AG08396 (cell line): ENCODE results near the gene PIP4K2C.

ENCODE experiments used
- DNase-seq: peaks from one replicate; pipeline ENCODE4 v3.0.0; 2012; ENCODE audit warnings: low spot score, mixed read lengths

The PIP4K2C gene

DNA sequence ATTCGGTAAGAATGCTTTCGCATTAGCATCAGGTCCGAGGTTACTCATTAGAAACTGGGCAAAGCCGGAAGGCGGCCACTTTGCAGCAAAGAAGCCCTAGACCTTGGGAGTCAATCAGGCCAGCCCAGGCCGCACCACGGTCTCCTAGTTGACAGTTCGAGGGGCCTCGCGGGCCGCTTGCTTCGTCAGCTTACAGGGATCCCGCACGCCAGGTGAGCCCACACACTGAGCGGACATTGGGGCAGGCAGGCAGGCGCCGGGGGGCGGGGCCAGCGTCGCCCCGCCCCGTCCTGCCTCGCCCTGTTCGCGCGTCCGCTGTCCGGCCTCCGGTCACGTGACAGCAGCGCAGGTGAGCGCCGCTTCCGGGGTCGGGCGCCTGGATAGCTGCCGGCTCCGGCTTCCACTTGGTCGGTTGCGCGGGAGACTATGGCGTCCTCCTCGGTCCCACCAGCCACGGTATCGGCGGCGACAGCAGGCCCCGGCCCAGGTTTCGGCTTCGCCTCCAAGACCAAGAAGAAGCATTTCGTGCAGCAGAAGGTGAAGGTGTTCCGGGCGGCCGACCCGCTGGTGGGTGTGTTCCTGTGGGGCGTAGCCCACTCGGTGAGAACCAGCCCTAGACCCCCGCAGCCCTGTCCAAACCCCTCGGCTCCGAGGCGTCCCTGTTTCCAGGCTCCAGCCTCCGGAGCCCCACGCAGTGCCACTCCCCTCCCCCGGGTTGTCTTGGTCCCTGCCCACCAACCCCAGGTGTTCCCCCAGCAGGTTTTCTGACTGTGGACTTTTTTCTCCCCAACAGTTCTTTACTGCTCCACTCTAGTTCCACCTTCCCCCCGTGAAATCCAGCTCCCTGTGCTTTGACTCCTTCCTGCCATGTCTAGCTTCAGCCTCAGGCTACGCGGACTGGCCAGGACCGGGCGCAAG lies at the start of gene PIP4K2C:
PIP4K2C (plus strand) TSS at position 329 of the 918 bp plus-strand sequence; CDS start at position 427, 98 bp downstream.
- DNase-seq, result peak; percentile 87

DNA sequence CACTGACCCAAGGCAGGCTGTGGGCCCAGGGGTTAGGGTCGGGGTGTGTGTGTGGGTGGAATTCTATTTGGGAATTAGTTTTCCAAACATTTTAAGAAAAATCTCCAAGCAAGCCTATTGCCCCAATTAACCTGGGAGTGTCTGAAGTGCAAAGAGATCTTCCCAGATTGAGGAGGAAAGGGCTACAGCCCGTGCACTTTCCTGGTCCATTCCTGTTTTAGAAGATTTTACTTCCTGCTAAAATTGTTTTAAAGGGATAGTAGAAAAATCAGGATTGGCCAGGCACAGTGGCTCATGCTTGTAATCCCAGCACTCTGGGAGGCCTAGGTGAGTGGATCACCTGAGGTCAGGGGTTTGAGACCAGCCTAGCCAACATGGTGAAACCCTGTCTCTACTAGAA lies 49.3 kb upstream of the PIP4K2C start:
- DNase-seq, result no peak

DNA sequence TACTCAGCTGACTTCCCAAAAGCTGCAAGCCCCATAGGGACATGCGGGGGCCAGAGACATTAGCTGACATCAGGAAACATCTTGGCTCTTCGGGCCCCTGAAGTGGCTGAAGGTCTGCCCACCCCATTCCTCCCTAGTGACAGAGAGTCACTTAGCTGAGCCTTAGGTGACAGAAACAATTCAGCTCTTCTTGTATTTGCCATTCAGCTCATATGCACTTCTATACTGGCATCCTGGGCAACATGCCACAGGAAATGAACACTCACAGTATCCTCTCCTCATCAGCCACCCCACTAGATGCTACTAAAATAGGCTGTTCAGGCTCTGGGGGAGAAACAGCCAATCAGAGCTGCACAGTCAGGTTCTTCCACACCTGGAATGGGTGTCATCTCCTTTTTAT lies 47.4 kb upstream of the PIP4K2C start:
- no peak for DNase-seq

DNA sequence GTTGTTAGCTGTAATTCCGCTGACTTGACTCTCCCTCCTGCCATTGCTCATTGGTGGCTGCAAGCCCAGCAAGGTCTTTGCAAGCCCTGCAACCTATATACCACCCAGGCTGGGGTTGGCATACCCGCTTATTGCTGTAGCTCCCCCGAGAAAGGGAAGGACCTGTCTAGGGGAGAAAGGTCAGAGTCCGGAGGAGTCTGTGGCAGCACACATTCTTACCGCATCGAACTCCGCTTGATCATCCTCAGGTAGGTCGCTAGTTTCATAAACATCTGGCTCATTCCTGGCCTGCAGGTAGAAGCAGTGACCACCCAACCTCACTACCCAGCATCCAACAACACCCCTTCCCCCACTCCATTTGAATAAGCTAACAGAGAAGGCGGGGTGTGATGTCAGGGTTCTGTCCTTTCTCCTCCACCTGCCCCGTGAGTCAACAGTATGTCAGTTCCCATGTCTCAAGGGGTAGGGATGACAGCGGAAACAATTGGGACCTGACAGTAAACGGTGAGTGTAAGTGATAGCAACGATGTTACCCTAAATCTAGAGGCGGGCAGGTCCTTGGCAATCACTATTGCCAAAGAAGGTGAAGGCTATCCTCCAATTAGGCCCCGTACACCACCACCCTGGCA lies 45.1 kb upstream of the PIP4K2C start:
- no peak for DNase-seq

DNA sequence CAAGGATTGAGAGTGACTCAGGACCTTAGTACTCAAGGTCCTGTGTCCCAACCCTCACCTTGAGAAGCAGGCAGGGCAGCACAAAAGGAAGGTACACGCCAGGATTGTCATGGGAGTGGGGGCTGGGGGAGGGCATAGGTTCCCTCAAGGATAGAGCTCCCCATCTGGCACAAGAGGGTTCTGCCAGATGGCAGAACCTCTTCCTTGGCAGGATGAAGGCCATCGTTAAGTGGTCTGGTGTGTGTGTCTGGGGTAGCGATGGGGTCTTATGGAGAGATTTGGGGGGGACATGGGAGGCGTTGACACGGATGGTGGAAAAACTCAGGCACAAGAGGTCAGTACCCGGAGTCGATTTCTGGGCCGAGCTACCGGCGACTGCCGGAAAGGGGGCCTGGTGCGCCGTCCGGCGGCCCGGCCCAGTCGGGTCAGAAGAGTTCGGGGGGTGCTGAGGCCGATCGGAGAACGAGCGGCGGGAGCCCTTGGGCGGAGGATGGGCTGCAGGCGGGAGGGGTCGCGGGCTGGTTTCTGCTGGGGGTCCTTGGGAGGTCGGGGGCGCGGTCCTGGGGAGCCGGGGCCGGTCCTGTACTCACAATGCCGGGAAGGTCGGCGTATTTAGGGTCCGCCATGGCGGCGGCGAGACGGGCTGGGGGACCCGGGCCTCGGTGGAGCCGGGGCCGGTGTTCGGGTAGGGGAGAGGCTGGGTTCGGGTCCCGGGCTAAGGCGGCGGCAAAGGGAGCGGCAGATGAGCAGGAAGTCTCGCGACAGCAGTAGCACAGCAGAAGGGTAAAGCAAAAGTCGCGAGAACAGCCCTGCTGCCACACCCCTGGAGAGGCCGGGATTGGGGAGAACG lies 44.3 kb upstream of the PIP4K2C start, which contains the start of gene DCTN2:
DCTN2 (minus strand) TSS at position 755 of the 850 bp plus-strand sequence; CDS start at position 626, 129 bp downstream.
- peak; percentile 99 for DNase-seq

DNA sequence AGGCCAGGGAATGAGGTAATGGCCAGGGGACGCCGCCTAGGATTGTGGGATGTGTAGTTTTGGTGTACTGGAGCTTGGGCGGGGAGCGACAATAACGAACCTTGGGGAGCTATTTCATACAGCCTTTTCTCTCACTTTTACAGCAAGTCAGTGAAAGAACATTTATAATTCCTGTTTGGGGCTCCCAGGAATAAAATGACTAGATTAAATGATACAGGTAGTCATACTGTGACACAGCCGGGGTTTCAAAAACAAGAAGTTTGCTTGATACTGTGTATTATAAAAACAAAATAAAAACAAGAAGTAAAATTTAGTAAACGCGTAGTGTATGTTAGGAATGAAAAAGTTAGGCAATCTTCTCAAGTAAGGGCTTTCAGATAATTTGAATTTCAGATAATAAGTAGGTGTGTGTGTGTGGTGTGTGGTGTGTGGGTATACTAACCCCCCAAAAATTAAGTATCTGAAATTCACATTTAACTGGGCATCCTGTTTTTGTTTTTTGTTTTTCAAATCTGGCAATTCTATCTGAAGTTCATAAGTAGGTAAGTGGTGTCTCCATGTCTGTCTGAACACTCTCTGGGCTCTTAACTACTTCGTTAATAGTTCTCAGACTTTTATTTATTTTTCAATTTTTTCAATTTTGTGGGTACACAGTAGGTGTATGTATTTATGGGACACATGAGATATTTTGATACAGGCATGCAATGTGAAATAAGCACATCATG lies 43.5 kb upstream of the PIP4K2C start:
- no peak for DNase-seq

DNA sequence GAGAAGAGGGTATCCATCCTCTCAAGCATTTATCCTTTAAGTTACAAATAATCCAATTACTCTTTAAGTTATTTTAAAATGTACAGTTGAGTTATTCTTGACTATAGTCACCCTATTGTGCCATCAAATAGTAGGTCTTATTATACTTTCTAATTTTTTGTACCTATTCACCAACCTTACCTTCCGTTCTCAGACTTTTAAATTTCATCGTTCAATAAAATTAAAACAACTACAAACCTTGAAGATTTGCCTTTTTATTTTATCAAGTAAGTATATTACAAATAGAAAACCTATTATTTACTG lies 43.0 kb upstream of the PIP4K2C start:
- DNase-seq, result no peak

DNA sequence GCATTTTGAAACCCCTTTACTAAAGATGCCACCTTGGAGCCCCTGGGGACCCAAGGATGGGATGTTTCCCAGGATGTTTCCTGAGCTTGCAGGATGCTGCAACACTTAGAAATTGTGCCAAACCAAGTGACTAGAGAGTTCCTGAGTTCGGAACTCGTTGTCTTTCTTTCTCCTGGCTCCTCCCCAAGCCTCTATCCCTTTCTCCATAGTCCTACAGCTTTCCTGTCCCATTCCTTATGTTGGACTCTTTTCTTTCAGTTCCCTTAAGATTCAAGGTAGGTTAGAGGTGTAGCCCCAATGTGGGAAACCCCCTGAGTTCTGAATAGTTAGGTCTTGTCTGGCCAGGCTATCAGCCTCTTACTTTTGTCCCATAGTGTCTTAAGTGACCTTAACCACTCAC lies 42.5 kb upstream of the PIP4K2C start:
- DNase-seq, result no peak

DNA sequence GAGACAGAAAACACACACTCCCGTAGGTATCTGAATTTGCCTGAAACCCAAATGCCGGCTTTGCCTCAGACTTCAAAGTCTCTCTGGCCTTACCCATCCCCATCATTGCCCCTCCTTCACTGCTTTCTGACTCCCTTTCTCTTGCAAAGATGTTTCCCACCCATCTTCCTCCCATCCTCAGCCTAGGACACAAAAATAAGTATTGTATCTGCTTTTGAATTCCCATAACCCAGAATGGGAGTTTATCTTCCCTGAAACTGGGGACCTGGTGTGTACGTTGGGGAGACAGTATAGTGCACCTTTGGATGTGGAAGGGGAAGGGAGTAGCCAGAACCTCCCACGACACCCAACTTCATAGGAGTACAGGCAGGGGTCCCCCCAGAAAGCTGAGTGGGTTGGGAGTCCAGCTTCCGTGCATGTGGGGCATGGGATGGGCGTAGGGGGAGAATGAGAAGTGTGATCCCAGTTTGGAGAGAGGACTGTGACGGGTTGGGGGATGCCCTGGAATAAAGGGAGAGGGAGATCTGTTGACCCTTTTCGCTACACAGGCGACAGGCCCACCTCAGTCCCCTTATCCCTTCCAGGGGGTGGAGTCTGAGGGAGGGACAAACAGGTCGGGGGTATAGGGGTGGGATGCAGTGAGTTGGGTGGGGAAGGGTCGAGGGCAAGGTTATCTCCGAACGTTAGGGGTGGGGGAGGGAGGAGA lies 41.6 kb upstream of the PIP4K2C start:
- no peak for DNase-seq

DNA sequence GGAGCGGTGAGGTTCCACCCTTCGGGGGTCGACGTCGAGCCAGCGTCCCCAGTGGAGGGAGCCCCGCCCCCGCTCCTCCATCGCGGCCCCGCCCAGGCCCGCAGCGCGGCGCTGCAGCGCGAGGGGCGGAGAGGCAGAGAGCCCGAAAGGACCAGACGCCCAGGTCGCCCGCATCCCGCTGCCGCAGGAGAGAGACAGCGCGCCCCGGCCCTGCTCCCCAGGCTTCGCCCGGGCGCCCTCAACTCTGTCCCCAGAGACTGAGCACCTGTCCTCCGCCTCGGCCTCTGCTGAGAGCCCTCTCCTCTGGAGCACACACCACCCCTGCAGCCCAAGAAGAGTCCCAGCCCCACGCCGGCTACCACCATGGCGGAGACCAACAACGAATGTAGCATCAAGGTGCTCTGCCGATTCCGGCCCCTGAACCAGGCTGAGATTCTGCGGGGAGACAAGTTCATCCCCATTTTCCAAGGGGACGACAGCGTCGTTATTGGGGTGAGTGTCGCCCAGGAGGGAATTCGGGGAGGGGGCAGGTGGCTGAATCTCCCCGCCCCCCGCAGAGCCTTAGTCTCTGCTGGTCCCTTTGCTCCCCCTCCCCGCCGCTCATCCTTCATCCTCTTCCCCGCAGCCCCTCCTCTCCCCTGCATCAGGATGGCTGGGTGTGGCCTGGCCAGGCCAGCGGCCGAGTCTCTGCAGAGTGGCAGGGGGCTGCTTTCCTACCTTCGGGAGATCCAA lies 40.9 kb upstream of the PIP4K2C start, which contains the start of gene KIF5A:
KIF5A (plus strand) TSS at position 136 of the 732 bp plus-strand sequence; CDS start at position 364, 228 bp downstream.
- DNase-seq, result peak; percentile 81

DNA sequence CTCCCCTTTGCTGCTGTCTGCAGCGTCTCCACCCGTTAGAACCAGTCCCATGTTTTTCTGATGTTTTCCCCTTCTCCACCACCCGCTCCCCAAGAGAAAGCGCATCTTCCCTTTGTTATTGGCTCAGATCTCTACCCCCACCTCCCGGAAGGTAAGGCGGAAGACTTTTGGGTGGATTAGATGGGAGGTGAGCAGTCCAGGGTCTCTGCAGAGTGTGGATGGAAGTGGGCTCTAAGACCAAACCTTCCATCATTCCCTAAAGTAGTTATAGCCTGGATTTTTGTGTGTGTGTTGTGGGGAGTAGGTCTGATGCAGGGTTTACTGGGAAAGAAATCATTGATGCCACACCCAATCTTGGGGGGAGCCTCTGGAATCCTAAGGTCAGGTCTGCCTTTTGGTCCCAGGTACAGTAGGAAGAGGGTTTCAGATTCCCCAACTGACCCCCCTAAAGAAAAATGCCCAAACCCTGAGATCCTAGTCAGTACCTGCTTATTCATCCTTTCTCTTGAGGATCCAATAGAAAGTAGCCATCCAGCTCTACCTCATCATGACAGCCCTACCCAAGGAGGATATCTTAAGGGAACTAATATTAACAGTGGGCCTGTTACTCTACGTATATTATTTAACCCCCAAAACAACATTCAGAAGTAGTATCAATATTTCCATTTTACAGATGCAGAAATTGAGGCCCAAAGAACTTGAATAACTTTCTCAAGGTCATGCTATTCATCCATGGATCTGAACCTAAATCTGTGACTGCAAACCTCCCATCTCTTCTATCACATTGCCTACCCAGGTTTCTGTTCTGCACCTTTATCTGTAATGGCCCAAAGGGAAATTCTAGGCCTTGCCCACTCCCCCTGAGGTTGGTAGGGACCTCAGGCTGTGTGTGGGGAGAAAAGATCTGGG lies 40.1 kb upstream of the PIP4K2C start:
- no peak for DNase-seq

DNA sequence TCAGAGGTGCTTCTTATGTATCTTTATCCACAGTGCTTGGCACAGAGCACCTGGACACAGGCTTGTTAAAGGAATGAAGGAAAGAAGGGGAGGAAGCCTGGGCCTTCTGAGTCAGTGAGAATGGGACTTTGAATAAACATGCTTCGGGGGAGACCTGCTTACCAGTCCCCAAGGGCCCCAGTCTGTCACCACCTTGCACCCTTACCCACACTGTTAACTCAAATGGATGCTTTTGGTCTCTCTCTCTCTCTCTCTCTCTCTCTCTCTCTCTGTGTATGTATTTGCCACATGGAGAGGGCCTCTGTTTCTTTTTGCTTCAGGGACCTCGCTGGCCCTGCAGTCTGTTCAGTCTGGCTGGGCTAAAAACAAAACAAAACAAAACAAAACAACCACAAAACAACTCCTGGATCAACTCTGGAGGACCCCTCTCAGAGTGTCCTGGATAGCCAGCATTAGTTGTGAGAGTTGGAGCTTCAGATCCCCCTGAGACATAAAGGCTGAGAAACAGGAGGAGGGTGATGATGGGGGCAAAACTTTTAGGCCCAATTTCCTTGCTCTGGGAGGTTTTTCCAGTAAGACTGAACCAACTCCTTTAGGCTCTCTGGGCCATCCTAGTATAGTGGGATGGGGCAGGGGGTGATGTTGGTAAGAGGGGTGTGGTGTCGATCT lies 39.2 kb upstream of the PIP4K2C start:
- DNase-seq, result no peak

DNA sequence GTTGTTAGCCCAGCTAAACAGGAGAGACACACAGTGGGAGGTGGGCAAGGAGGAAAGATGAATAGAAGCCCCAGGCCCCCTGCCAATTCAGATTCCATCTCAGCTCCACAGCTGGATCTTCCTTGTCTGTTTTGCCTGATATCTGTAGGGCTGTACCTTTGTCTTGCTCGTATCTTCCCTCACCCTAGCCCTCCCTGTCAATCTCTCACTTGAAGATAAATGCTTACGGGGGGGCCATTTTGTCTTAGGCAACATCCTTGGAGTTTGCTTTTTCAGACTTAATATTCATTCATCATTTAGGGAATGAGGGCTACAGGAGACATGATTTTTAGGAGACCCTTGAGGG lies 38.7 kb upstream of the PIP4K2C start:
- DNase-seq, result no peak

DNA sequence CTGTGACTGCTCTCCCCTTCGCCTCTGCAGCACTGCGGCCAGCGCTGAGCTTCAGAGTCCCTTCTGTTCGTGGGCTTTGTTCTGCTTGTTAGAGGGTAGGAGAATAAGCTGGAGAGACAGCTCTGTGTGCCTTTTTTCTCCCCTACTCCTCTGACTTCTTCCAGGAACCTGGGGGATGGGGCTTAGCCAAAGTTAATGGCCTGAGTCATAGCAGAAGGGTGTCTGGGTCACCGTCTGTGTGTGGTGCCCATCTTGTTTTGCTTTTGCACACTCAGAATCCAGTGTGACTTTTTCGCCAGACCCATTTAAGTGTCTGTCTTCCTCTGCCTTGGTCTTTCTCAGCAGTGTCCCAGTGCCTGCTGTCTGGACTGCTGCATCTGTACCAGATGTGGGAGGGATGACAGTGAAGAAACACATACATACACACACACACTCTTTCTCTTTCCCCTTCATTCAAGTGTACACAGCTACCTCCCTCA lies 38.1 kb upstream of the PIP4K2C start:
- peak; percentile 48 for DNase-seq

DNA sequence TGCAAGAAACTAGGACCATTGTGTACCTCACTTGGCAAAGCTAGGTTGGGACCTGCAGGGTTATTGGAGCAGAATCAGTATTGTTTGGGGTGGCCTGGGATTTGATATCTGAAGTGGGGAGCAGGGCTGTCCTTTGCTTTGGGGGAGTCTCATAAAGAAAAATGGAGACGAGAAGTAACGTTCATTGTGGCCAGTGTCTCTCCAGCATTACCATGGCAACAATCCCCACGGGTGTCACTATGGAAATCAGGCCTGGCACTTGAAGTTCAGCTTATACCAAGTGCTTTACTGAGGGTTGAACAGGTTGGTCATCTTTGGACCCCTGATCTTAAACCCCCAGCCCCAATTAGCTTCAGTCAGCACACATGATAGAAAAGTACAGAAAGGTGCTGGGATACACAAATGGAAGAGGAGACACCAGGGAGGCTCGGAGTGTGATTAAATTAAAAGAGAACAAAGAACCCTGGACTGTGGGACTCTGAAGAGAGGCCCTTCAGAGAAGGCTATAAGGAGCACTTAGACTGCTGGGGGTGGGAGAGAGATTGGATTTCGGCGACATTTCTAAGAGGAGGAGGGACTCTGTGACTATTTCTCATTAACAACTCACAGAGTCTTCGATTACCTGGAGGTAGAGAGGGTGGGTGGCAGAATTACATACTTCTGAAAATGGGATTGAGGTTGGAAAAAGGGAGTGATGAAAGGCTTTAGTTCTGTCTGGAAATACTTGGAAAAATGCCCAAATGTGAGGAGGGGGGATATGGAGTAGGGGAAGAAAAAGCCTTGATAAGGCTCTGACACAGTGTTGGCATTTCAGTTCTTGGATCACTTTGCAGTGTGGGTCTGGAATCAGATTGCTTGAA lies 37.4 kb upstream of the PIP4K2C start:
- no peak for DNase-seq

DNA sequence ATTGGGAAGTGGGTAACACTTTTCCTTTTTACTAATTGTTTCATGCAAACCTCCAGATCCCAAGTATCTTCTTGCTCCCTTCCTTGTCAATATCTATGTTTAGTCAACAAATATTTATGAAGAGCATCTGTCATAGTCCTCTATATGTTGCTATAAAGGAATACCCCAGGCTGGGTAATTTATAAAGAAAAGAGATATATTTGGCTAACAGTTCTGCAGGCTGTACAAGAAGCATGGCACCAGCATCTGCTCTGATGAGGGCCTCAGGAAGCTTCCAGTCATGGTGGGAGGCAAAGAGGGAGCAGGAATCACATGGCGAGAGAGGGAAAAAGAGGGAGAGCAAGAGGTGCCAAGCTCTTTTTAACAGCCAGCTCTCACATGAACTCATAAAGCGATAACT lies 36.5 kb upstream of the PIP4K2C start:
- DNase-seq, result no peak

DNA sequence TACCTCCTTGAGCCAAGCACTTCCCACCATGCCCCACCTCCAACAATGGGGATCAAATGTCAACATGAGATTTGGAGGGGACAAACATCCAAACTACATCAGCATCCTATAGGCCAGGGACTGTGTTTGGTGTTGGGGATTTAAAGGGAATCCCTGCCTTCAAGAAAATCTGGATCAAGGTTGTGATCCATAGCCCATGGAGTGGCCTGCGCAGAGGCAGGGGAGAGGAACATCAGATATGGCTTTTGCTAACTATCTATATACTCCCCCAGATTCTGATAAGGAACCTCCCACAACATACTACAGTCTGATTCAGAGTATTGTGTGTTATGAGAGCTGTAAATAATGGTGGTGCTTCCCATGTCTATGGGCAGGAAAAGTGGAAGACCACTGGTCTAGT lies 36.1 kb upstream of the PIP4K2C start:
- no peak for DNase-seq

DNA sequence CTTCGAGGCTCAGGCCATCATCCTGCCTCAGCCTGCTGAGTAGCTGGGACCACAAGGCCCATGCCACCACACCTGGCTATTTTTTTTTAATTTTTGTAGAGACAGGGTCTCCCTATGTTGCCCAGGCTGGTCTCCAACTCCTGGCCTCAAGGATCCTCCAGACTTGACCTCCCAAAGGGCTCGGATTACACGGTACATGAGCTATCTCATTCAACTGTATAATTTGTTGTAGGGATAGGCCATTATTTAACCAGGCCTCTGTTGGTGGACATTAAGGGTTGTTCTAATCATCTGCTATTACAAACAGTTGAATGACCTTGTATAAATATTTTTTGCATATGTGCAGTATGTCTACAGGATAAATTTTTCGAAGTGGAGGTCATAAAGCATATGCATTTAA lies 32.1 kb upstream of the PIP4K2C start:
- no peak for DNase-seq
